ENCODE measurements around the gene OR2W3. TPM values are rescaled to one million over a fixed set of nuclear protein-coding genes. Genes with fewer than 3 reads are reported as not detected.

Gene OR2W3
- total and polyA plus RNA-seq, 2 of the 8 experiments (the other 6 are each of a cell fraction or from before 2014, with no cell fraction given): 0.12 to 1.1 TPM

DNA sequence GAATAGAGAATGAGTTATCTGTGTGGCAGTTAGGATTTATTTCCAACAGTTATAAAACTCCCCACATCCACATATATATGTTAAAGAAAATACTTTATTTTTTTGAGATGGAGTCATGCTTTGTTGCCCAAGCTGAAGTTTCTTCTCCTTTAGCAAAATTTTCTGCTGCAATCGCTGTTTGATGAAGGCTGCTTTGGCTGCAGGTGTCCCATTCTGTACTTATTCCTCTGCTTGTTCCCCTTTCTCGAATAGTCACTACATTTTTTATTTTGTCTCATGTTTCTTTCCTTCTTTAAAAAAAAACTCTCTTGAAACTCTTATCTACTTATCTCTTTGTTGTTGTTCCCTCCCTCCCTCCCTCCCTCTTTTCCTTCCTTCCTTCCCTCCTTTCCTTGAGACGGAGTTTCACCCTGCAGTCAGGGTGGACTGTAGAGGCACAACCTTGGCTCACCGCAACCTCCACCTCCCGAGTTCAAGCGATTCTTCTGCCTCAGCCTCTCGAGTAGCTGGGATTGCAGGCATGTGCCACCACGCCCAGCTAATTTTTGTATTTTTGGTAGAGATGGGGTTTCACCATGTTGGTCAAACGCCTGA lies 10.6 kb downstream of the OR2W3 start:
- H4K91ac ChIP-seq (replicated peaks; ENCODE audit: insufficient read length, low read length): no peak overlapping the region
- no peak overlapping the region for H3K14ac ChIP-seq (ENCODE audit: insufficient read length)
- DNase-seq (ENCODE audit: low read depth in 1 of 2, low spot score in 2 of 2) (no peak), FAIRE-seq (no peak)
- no peaks in the 10 kb centered on the region for H3K79me1 ChIP-seq (ENCODE audit: low read depth, low read length)
- no peak overlapping the region for H3K4me2 ChIP-seq (ENCODE audit: insufficient read depth in 1 of 2, low read depth in 2 of 2, low read length in 2 of 2)
- POLR2A ChIA-PET (ENCODE audit: partially characterized antibody): no interaction called here
- 76% methylated on average over 4 of the region's 9 CpGs; no CpG with 5 or more reads in 1 of the 2 experiments for WGBS, 2 experiments (ENCODE audit: extremely low coverage in 1 of 2, insufficient coverage in 1 of 2, insufficient read length in 1 of 2, insufficient replicate concordance in 2 of 2, low coverage in 1 of 2, low lambda C conversion rate in 2 of 2, missing lambda C conversion rate in 1 of 2)
- peaks cover 29 to 58% of the 10 kb centered on the region in 2 experiments for H3K9me3 ChIP-seq (ENCODE audit: insufficient read depth in 2 of 2, low read depth in 1 of 2, low read length in 1 of 2)
- CTCF ChIA-PET (ENCODE audit: partially characterized antibody): no interaction called here
- H3K4me3 ChIP-seq (ENCODE audit: extremely low read depth in 1 of 4, insufficient read depth in 2 of 4, low read depth in 3 of 4, low read length in 4 of 4): no peak overlapping the region
- no peak overlapping the region for H2AFZ ChIP-seq (ENCODE audit: low read length)
- H2AK5ac ChIP-seq (ENCODE audit: low read depth, low read length): no peak overlapping the region
- no peak overlapping the region for H4K8ac ChIP-seq (ENCODE audit: extremely low read depth, insufficient read depth, low read length)
- H3K23ac ChIP-seq (ENCODE audit: insufficient read length): no peak overlapping the region
- no peak overlapping the region for H3K9ac ChIP-seq (replicated peaks in 1 of 4; ENCODE audit: extremely low read depth in 1 of 4, low read depth in 3 of 4, low read length in 3 of 4)
- H2BK12ac ChIP-seq (ENCODE audit: low read depth, low read length): no peak overlapping the region
- H3K23me2 ChIP-seq (ENCODE audit: low read depth, low read length): no peaks in the 10 kb centered on the region
- no peaks in the 10 kb centered on the region; a peak in 1 of 7 replicates for H3K4me1 ChIP-seq (replicated peaks in 1 of 4; ENCODE audit: control insufficient read depth in 3 of 4, insufficient read depth in 4 of 4, low read length in 3 of 4)
- no peaks in the 10 kb centered on the region for H4K20me1 ChIP-seq (replicated peaks in 1 of 2; ENCODE audit: control insufficient read depth in 1 of 2, insufficient read depth in 2 of 2, low read length in 2 of 2)
- H2BK15ac ChIP-seq (ENCODE audit: low read length): no peak overlapping the region
- no peaks in the 10 kb centered on the region for H3K36me3 ChIP-seq (ENCODE audit: control insufficient read depth in 2 of 4, insufficient read depth in 4 of 4, low read length in 3 of 4)
- H2BK120ac ChIP-seq (replicated peaks; ENCODE audit: low read depth, low read length): peak overlapping the region; percentile 54
- no peak for TF ChIP-seq SUZ12 (IDR thresholded peaks at IDR 0.05; ENCODE audit: low read length)
- no peak for TF ChIP-seq POU5F1 (IDR thresholded peaks at IDR 0.05; ENCODE audit: low read depth, low read length)
- no peak for TF ChIP-seq RXRA (IDR thresholded peaks at IDR 0.05; ENCODE audit: insufficient read depth, low read depth, low read length)
- TF ChIP-seq TAF7 (optimal IDR thresholded peaks at IDR 0.05; ENCODE audit: borderline replicate concordance, low read depth, low read length): no peak
- no peak for TF ChIP-seq CREB1 (IDR thresholded peaks at IDR 0.05)
- TF ChIP-seq EP300 (IDR thresholded peaks at IDR 0.05; ENCODE audit: borderline replicate concordance in 1 of 2, low read depth in 2 of 2, low read length in 2 of 2): no peak
- no peak overlapping the region for H3K56ac ChIP-seq (replicated peaks; ENCODE audit: insufficient read length, low read depth, low read length)
- no peak overlapping the region for H4K5ac ChIP-seq (ENCODE audit: insufficient read length, low read depth, low read length)
- H3K4ac ChIP-seq (replicated peaks; ENCODE audit: insufficient read length, low read depth, low read length): no peak overlapping the region
- H3K18ac ChIP-seq (ENCODE audit: extremely low read depth, low read length): no peak overlapping the region
- no peak overlapping the region for H2BK5ac ChIP-seq (ENCODE audit: low read depth, low read length)
- H3K27ac ChIP-seq (ENCODE audit: low read depth, low read length): no peak overlapping the region
- no peaks in the 10 kb centered on the region for H3K27me3 ChIP-seq (replicated peaks in 1 of 4; ENCODE audit: control insufficient read depth in 3 of 4, extremely low read depth in 1 of 4, insufficient read depth in 3 of 4, low read length in 3 of 4)
- no peaks in the 10 kb centered on the region for H3K79me2 ChIP-seq (ENCODE audit: control insufficient read depth in 1 of 2, insufficient read depth in 2 of 2, low read length in 2 of 2)
- no peak overlapping the region for H2BK20ac ChIP-seq (ENCODE audit: low read length)

Measured in H1 (cell line).